Measurements from ENCODE around the gene NLRP5.
"Not testable (repeated sequence)": the region's sequence is repeated elsewhere in the genome, so short reads cannot be mapped to it uniquely, and the experiment has no call there.

Gene NLRP5

GRCh38 chr19:55993492-55993891 is 6.9 kb downstream of the NLRP5 start:
- POLR2A ChIA-PET = no interaction called here
- DNase-seq (ENCODE audit: extremely low spot score) = no peak
- no peak for TF ChIP-seq CTCF (IDR thresholded peaks at IDR 0.05; ENCODE audit: control extremely low read depth, extremely low read depth, low read depth, missing control alignments)
- CTCF ChIA-PET = no interaction called here

- no peak for TF ChIP-seq CTCF (IDR thresholded peaks at IDR 0.05; ENCODE audit: control extremely low read depth, extremely low read depth, low read depth, missing control alignments)
- DNase-seq (ENCODE audit: extremely low spot score) = no peak
- ChIA-PET CTCF (interaction anchor here (1.1 kb wide), 1 partner anchor 51 kb away, joined by 4 read pairs; no protein-coding TSS in a partner anchor), POLR2A (no interaction called here)
Observed at GRCh38 chr19:56014765-56015164, 28.2 kb downstream of the NLRP5 start.

GRCh38 chr19:56015756-56016155 is 29.2 kb downstream of the NLRP5 start:
- ChIA-PET POLR2A (no interaction called here), CTCF (no interaction called here)
- TF ChIP-seq CTCF (IDR thresholded peaks at IDR 0.05; ENCODE audit: control extremely low read depth, extremely low read depth, low read depth, missing control alignments) = no peak
- DNase-seq (ENCODE audit: extremely low spot score) = no peak

GRCh38 chr19:56019325-56019724 is 32.8 kb downstream of the NLRP5 start:
- POLR2A ChIA-PET; DNase-seq (ENCODE audit: extremely low spot score); CTCF ChIA-PET: not testable (repeated sequence)

- DNase-seq (ENCODE audit: extremely low spot score); POLR2A ChIA-PET; CTCF ChIA-PET: not testable (repeated sequence)
Observed at GRCh38 chr19:56020355-56020975, 33.9 kb downstream of the NLRP5 start.

- no peak for DNase-seq (ENCODE audit: extremely low spot score)
- TF ChIP-seq CTCF (IDR thresholded peaks at IDR 0.05; ENCODE audit: control extremely low read depth, extremely low read depth, low read depth, missing control alignments) = no peak
- ChIA-PET CTCF (no interaction called here), POLR2A (no interaction called here)
Observed at GRCh38 chr19:56026769-56027168, 40.2 kb downstream of the NLRP5 start.

GRCh38 chr19:56053596-56053995 is 67.0 kb downstream of the NLRP5 start:
- no peak for TF ChIP-seq CTCF (IDR thresholded peaks at IDR 0.05; ENCODE audit: control extremely low read depth, extremely low read depth, low read depth, missing control alignments)
- POLR2A ChIA-PET = no interaction called here
- CTCF ChIA-PET = no interaction called here
- no peak for DNase-seq (ENCODE audit: extremely low spot score)
